H9 (cell line): ENCODE results near the gene CHADL. TPM values are rescaled to one million over a fixed set of nuclear protein-coding genes. Genes with fewer than 3 reads are reported as not detected.

ENCODE experiments used
- DNase-seq: peaks from one replicate; pipeline ENCODE4 v3.0.0-alpha.2; 2017
- H2AFZ ChIP-seq: one replicate; pipeline ENCODE4 v1.6.1; 2013; ENCODE audit warnings: mild to moderate bottlenecking, low read length, control low read depth, moderate library complexity
- H2AK5ac ChIP-seq: 2 replicates; pipeline ENCODE4 v1.6.1; 2013; ENCODE audit warnings: low read length, control low read depth, mixed read lengths; ENCODE audit not compliant: insufficient read length
- H2BK120ac ChIP-seq: one replicate; pipeline ENCODE4 v1.6.1; 2013; ENCODE audit warnings: low read depth, mild to moderate bottlenecking, low read length, control low read depth, inconsistent platforms; ENCODE audit not compliant: poor library complexity, severe bottlenecking
- H2BK12ac ChIP-seq: 2 replicates; pipeline ENCODE4 v1.6.1; 2013; ENCODE audit warnings: low read length, control low read depth, mixed read lengths, low read depth; ENCODE audit not compliant: insufficient read length
- H2BK15ac ChIP-seq: 2 replicates; pipeline ENCODE4 v1.6.1; 2013; ENCODE audit warnings: low read depth, low read length, control low read depth
- H2BK20ac ChIP-seq: one replicate; pipeline ENCODE4 v1.6.1; 2013; ENCODE audit warnings: low read depth, mild to moderate bottlenecking, low read length, control low read depth, inconsistent platforms; ENCODE audit not compliant: poor library complexity, severe bottlenecking
- H2BK5ac ChIP-seq: 2 replicates; pipeline ENCODE4 v1.6.1; 2013; ENCODE audit warnings: low read length, control low read depth, mixed read lengths; ENCODE audit not compliant: insufficient read length
- H3K14ac ChIP-seq: 2 replicates; pipeline ENCODE4 v1.6.1; 2013; ENCODE audit warnings: low read length, control low read depth; ENCODE audit not compliant: insufficient read depth
- H3K18ac ChIP-seq: 2 replicates; pipeline ENCODE4 v1.6.1; 2013; ENCODE audit warnings: low read depth, mild to moderate bottlenecking, mixed read lengths, low read length, control low read depth; ENCODE audit not compliant: insufficient read length
- H3K23ac ChIP-seq: 2 replicates; pipeline ENCODE4 v1.6.1; 2013; ENCODE audit warnings: low read length, control low read depth, mixed read lengths, low read depth; ENCODE audit not compliant: insufficient read length
- H3K23me2 ChIP-seq: 2 replicates; pipeline ENCODE4 v1.6.1; 2013; ENCODE audit warnings: low read depth, mild to moderate bottlenecking, mixed read lengths, low read length, control low read depth; ENCODE audit not compliant: insufficient read length, poor library complexity, severe bottlenecking
- H3K27ac ChIP-seq: 2 replicates; pipeline ENCODE4 v1.5.1; 2013; ENCODE audit warnings: low read length, control low read depth, mixed read lengths, low read depth; ENCODE audit not compliant: insufficient read length
- H3K27me3 ChIP-seq: 2 replicates; pipeline ENCODE4 v1.6.1; 2013; ENCODE audit warnings: low read length, control low read depth, inconsistent platforms; ENCODE audit not compliant: insufficient read depth
- H3K4ac ChIP-seq: 2 replicates; pipeline ENCODE4 v1.6.1; 2013; ENCODE audit warnings: low read depth, mild to moderate bottlenecking, control low read depth, inconsistent platforms, low read length, moderate library complexity
- H3K4me1 ChIP-seq: 2 replicates; pipeline ENCODE4 v1.6.1; 2013; ENCODE audit warnings: low read length, control low read depth, inconsistent platforms; ENCODE audit not compliant: insufficient read depth
- H3K4me2 ChIP-seq: 2 replicates; pipeline ENCODE4 v1.6.1; 2013; ENCODE audit warnings: low read length, control low read depth, mixed read lengths; ENCODE audit not compliant: insufficient read length, insufficient read depth
- H3K56ac ChIP-seq: 2 replicates; pipeline ENCODE4 v1.6.1; 2013; ENCODE audit warnings: low read depth, mild to moderate bottlenecking, mixed read lengths, low read length, control low read depth; ENCODE audit not compliant: insufficient read length
- H3K79me1 ChIP-seq: 2 replicates; pipeline ENCODE4 v1.6.1; 2013; ENCODE audit warnings: low read depth, mild to moderate bottlenecking, moderate library complexity, low read length, control low read depth, inconsistent platforms; ENCODE audit not compliant: insufficient read depth, poor library complexity, severe bottlenecking
- H3K79me2 ChIP-seq: 2 replicates; pipeline ENCODE4 v1.6.1; 2013; ENCODE audit warnings: low read length, control low read depth, inconsistent platforms; ENCODE audit not compliant: insufficient read depth
- H3K9ac ChIP-seq: 2 replicates; pipeline ENCODE4 v1.6.1; 2013; ENCODE audit warnings: low read length, control low read depth, mixed read lengths; ENCODE audit not compliant: insufficient read length; ENCODE audit errors: extremely low read depth
- H3K9me3 ChIP-seq: one replicate; pipeline ENCODE4 v1.6.1; 2013; ENCODE audit warnings: low read depth, low read length, inconsistent platforms; ENCODE audit not compliant: control insufficient read depth
- H3T11ph ChIP-seq: one replicate; pipeline ENCODE4 v1.6.1; 2013; ENCODE audit warnings: mild to moderate bottlenecking, low read length, control low read depth, inconsistent platforms
- H4K20me1 ChIP-seq: one replicate; pipeline ENCODE4 v1.6.1; 2013; ENCODE audit not compliant: control insufficient read depth, insufficient read length, insufficient read depth
- H4K5ac ChIP-seq: 2 replicates; pipeline ENCODE4 v1.6.1; 2013; ENCODE audit warnings: low read depth, mild to moderate bottlenecking, mixed read lengths, low read length, control low read depth; ENCODE audit not compliant: insufficient read length
- H4K8ac ChIP-seq: replicated peaks from 2 replicates; pipeline ENCODE4 v1.6.1; 2013; ENCODE audit warnings: low read length, control low read depth, mixed read lengths, low read depth; ENCODE audit not compliant: insufficient read length
- H4K91ac ChIP-seq: 2 replicates; pipeline ENCODE4 v1.6.1; 2013; ENCODE audit warnings: low read depth, mild to moderate bottlenecking, moderate library complexity, mixed read lengths, low read length, control low read depth; ENCODE audit not compliant: insufficient read length
- H3K27ac Mint-ChIP-seq, 3 experiments: 2 replicates in 2 of 3; 3 replicates in 1 of 3; pipeline ENCODE4 v1.8.0; 2020 to 2021; ENCODE audit warnings: mixed read lengths in 3 of 3, mild to moderate bottlenecking in 1 of 3, moderate library complexity in 1 of 3
- H3K27me3 Mint-ChIP-seq: 2 replicates; pipeline ENCODE4 v1.8.0; 2021; ENCODE audit warnings: low read depth, mild to moderate bottlenecking, moderate library complexity, mixed read lengths
- H3K36me3 Mint-ChIP-seq, 3 experiments: 2 replicates in 2 of 3; 3 replicates in 1 of 3; pipeline ENCODE4 v1.8.0; 2020 to 2021; ENCODE audit warnings: low read depth in 3 of 3, mixed read lengths in 3 of 3; ENCODE audit not compliant: insufficient read depth in 1 of 3
- H3K4me1 Mint-ChIP-seq, 2 experiments: 2 replicates each; pipeline ENCODE4 v1.8.0; 2020; ENCODE audit warnings: mixed read lengths in 2 of 2
- H3K4me3 Mint-ChIP-seq, 2 experiments: 2 replicates in 1 of 2; 3 replicates in 1 of 2; pipeline ENCODE4 v1.8.0; 2020 to 2021; ENCODE audit warnings: mild to moderate bottlenecking in 2 of 2, mixed read lengths in 2 of 2, moderate library complexity in 1 of 2
- H3K9me3 Mint-ChIP-seq, 2 experiments: 2 replicates in 1 of 2; 3 replicates in 1 of 2; pipeline ENCODE4 v1.8.0; 2020; ENCODE audit warnings: mild to moderate bottlenecking in 2 of 2, mixed read lengths in 2 of 2, moderate library complexity in 1 of 2
- CTCF ChIP-seq: fragments of 200-600 bp; sonication (generic); conservative IDR thresholded peaks from 3 replicates; pipeline ENCODE4 v1.8.0; 2021; ENCODE audit warnings: antibody characterized with exemption, mild to moderate bottlenecking
- WGBS: extraction: QIAGEN DNeasy Blood & Tissue Kit; methylation state at CpG from one replicate; pipeline ENCODE4 v1.1.7; 2013; ENCODE audit warnings: missing lambda C conversion rate, low lambda C conversion rate, mixed read lengths; ENCODE audit not compliant: insufficient read length; ENCODE audit errors: extremely low coverage; 5-methylcytosine and 5-hydroxymethylcytosine counted together
- total RNA-seq: library from RNA; stranded (reverse); gene quantifications from 2 replicates; pipeline ENCODE4 v1.2.1, GENCODE V29; 2021

The CHADL gene
- total RNA-seq, 1 experiment from 2014 or later, result 1.6 TPM

- Histone ChIP-seq H3K27ac (no peak overlapping the region), H3K9me3 (no peaks in the 10 kb centered on the region), H3K27me3 (no peaks in the 10 kb centered on the region), H3K4me2 (no peak overlapping the region), H4K91ac (no peak overlapping the region), H4K8ac (no peak overlapping the region), H2BK120ac (no peak overlapping the region), H3K18ac (no peak overlapping the region), H3K79me2 (no peaks in the 10 kb centered on the region), H2BK20ac (no peak overlapping the region), H3T11ph (no peak overlapping the region), H2AK5ac (no peak overlapping the region), H2AFZ (no peak overlapping the region), H2BK12ac (no peak overlapping the region), H3K79me1 (no peaks in the 10 kb centered on the region), H2BK5ac (no peak overlapping the region), H4K20me1 (no peaks in the 10 kb centered on the region), H3K9ac (no peak overlapping the region), H2BK15ac (no peak overlapping the region), H3K4me1 (no peaks in the 10 kb centered on the region), H4K5ac (no peak overlapping the region), H3K14ac (no peak overlapping the region), H3K23ac (no peak overlapping the region), H3K23me2 (no peaks in the 10 kb centered on the region), H3K56ac (no peak overlapping the region), H3K4ac (no peak overlapping the region)
- Mint-ChIP-seq H3K9me3 (no peaks in the 10 kb centered on the region), H3K27ac (no peak overlapping the region), H3K4me1 (peaks cover 9 to 11% of the 10 kb centered on the region in 2 experiments), H3K4me3 (no peak overlapping the region), H3K27me3 (peaks cover 4% of the 10 kb centered on the region), H3K36me3 (peaks cover 0 to 13% (median 12%) of the 10 kb centered on the region in 3 experiments; a peak in 4 of 7 replicates)
- DNase-seq, result no peak
- TF ChIP-seq CTCF, result no peak
- WGBS, result no CpG with 5 or more reads among the region's 7 CpGs
These were observed 474 bp upstream of the CHADL start for GRCh38 chr22:41241133-41241676.
